Measurements from ENCODE around the gene UBL4B. TPM values are rescaled to one million over a fixed set of nuclear protein-coding genes. Genes with fewer than 3 reads are reported as not detected.
A peak's percentile ranks its signal among the peaks of the same experiment; 100 is the strongest.

The UBL4B gene
- total and polyA plus RNA-seq, 8 donors = not detected

- peak overlapping the region in 3 of 4 donors; percentile 15 to 68 (median 38) for H3K27ac ChIP-seq
- H3K9me3 ChIP-seq = no peaks in the 10 kb centered on the region
- no peaks in the 10 kb centered on the region for H3K36me3 ChIP-seq
- H3K4me1 ChIP-seq = peaks cover 0 to 5% (median 4%) of the 10 kb centered on the region in 3 donors
- WGBS, 2 donors = 7% methylated on average over 57 to 72 of the region's 72 CpGs
- intact Hi-C loops (cut with DNase I) = no loop called here
- no peak for TF ChIP-seq CTCF (IDR thresholded peaks at IDR 0.05)
- no peaks in the 10 kb centered on the region for H3K27me3 ChIP-seq
- peak; percentile 85 to 93 (median 90) for ATAC-seq
- peak overlapping the region; percentile 48 to 64 (median 56) for H3K4me3 ChIP-seq
- DNase-seq = peak; percentile 60 to 84 (median 64)
- FAIRE-seq = no peak
Measured at GRCh38 chr1:110084227-110085078, 27.8 kb upstream of the UBL4B start.

GRCh38 chr1:110085671-110086070 is 26.6 kb upstream of the UBL4B start:
- H3K27ac ChIP-seq = no peak overlapping the region
- no peaks in the 10 kb centered on the region for H3K27me3 ChIP-seq
- DNase-seq (no peak), FAIRE-seq (no peak), ATAC-seq (no peak)
- peaks cover 0 to 5% (median 4%) of the 10 kb centered on the region in 3 donors for H3K4me1 ChIP-seq
- H3K4me3 ChIP-seq = no peak overlapping the region
- intact Hi-C loops (cut with DNase I) = no loop called here
- H3K9me3 ChIP-seq = no peaks in the 10 kb centered on the region
- 88 to 91% methylated on average over 5 of the region's 5 CpGs for WGBS, 2 donors
- TF ChIP-seq CTCF (IDR thresholded peaks at IDR 0.05) = no peak
- H3K36me3 ChIP-seq = no peaks in the 10 kb centered on the region

- Histone ChIP-seq H3K27me3 (no peaks in the 10 kb centered on the region), H3K9me3 (no peaks in the 10 kb centered on the region), H3K36me3 (no peaks in the 10 kb centered on the region), H3K4me1 (peaks cover 0 to 5% (median 4%) of the 10 kb centered on the region in 3 donors), H3K4me3 (no peak overlapping the region), H3K27ac (no peak overlapping the region)
- FAIRE-seq = no peak
- DNase-seq = no peak
- TF ChIP-seq CTCF (IDR thresholded peaks at IDR 0.05) = no peak
- 50 to 53% methylated on average over 4 of the region's 4 CpGs for WGBS, 2 donors
- ATAC-seq = peak in 1 of 4 donors; percentile 35
- intact Hi-C loops (cut with DNase I) = no loop called here
Measured at GRCh38 chr1:110086961-110087360, 25.3 kb upstream of the UBL4B start.

- H3K4me1 ChIP-seq = peaks cover 0 to 5% (median 4%) of the 10 kb centered on the region in 3 donors
- no peak overlapping the region for H3K4me3 ChIP-seq
- ATAC-seq (peak; percentile 47 to 84 (median 77)), FAIRE-seq (no peak), DNase-seq (peak in 2 of 6 donors; percentile 32 to 53)
- intact Hi-C loops (cut with DNase I) = no loop called here
- H3K27ac ChIP-seq = no peak overlapping the region
- no peaks in the 10 kb centered on the region for H3K27me3 ChIP-seq
- peak; percentile 42 to 70 (median 60) for TF ChIP-seq CTCF (IDR thresholded peaks at IDR 0.05)
- no peaks in the 10 kb centered on the region for H3K36me3 ChIP-seq
- 44% methylated on average over 15 of the region's 15 CpGs for WGBS, 2 donors
- no peaks in the 10 kb centered on the region for H3K9me3 ChIP-seq
Measured at GRCh38 chr1:110087812-110088738, 24.2 kb upstream of the UBL4B start.

Measured in pancreas (tissue), 10 donors.